Activated naive CD8-positive, alpha-beta T cell treated with anti-CD3 and anti-CD28 coated beads for 36 hours (primary cell): ENCODE results near the gene TLR7. TPM values are rescaled to one million over a fixed set of nuclear protein-coding genes. Genes with fewer than 3 reads are reported as not detected.

Source experiments
- DNase-seq: peaks from one replicate; pipeline ENCODE4 v3.0.0; 2021
- H3K27ac Mint-ChIP-seq: one replicate; pipeline ENCODE4 v1.8.0; 2022; ENCODE audit warnings: mild to moderate bottlenecking, moderate library complexity, mixed read lengths
- H3K27me3 Mint-ChIP-seq: one replicate; pipeline ENCODE4 v1.8.0; 2022; ENCODE audit warnings: mild to moderate bottlenecking, mixed read lengths
- H3K36me3 Mint-ChIP-seq: one replicate; pipeline ENCODE4 v1.8.0; 2021; ENCODE audit warnings: mild to moderate bottlenecking, mixed read lengths
- H3K4me1 Mint-ChIP-seq: one replicate; pipeline ENCODE4 v1.8.0; 2021; ENCODE audit warnings: mixed read lengths
- H3K4me3 Mint-ChIP-seq: one replicate; pipeline ENCODE4 v1.8.0; 2022; ENCODE audit warnings: mild to moderate bottlenecking, moderate library complexity, mixed read lengths
- H3K9me3 Mint-ChIP-seq: one replicate; pipeline ENCODE4 v1.8.0; 2022; ENCODE audit warnings: mixed read lengths
- total RNA-seq, 2 experiments: library from RNA; stranded (reverse); gene quantifications; one replicate each; pipeline ENCODE4 v1.2.3, GENCODE V29; 2021

TLR7 gene
- total RNA-seq, 2 experiments from 2014 or later = 0.21 to 0.28 TPM

- no peak overlapping the region for H3K4me3 Mint-ChIP-seq
- no peaks in the 10 kb centered on the region for H3K27me3 Mint-ChIP-seq
- no peak overlapping the region for H3K27ac Mint-ChIP-seq
- no peaks in the 10 kb centered on the region for H3K36me3 Mint-ChIP-seq
- no peaks in the 10 kb centered on the region for H3K9me3 Mint-ChIP-seq
- H3K4me1 Mint-ChIP-seq = no peaks in the 10 kb centered on the region
- DNase-seq = no peak
Measured at GRCh38 chrX:12934850-12935249, 68.0 kb downstream of the TLR7 start.

- Mint-ChIP-seq H3K9me3 (no peaks in the 10 kb centered on the region), H3K36me3 (no peaks in the 10 kb centered on the region), H3K27ac (no peak overlapping the region), H3K27me3 (no peaks in the 10 kb centered on the region), H3K4me3 (no peak overlapping the region), H3K4me1 (no peaks in the 10 kb centered on the region)
- no peak for DNase-seq
Measured at GRCh38 chrX:12936947-12937346, 70.1 kb downstream of the TLR7 start.

Other genes with a start within 250 kb of the TLR7 start
- 100 to 1,000 TPM; 119 to 123 TPM for gene PRPS2, start 75.7 kb upstream of the TLR7 start, total RNA-seq
- gene TLR8, start 39.5 kb downstream of the TLR7 start, total RNA-seq = not detected
- 1,000 to 10,000 TPM; 3,478 to 3,646 TPM for gene TMSB4X, start 108.0 kb downstream of the TLR7 start, total RNA-seq
- not detected for gene FAM9C, start 177.5 kb downstream of the TLR7 start, total RNA-seq